Type B pancreatic cell (in vitro differentiated cells): Measurements from ENCODE around the gene SETD7. TPM values are rescaled to one million over a fixed set of nuclear protein-coding genes. Genes with fewer than 3 reads are reported as not detected.

Experiments
- DNase-seq: peaks from one replicate; pipeline ENCODE4 v3.0.0; 2021; ENCODE audit warnings: mixed read lengths; ENCODE audit not compliant: unreplicated experiment; ENCODE audit errors: extremely low spot score
- H3K27ac Mint-ChIP-seq: 2 replicates; pipeline ENCODE4 v1.8.0; 2021; ENCODE audit warnings: mild to moderate bottlenecking, mixed read lengths
- H3K27me3 Mint-ChIP-seq: 2 replicates; pipeline ENCODE4 v1.8.0; 2021; ENCODE audit warnings: mixed read lengths
- H3K36me3 Mint-ChIP-seq: 2 replicates; pipeline ENCODE4 v1.8.0; 2021; ENCODE audit warnings: mixed read lengths
- H3K4me1 Mint-ChIP-seq: one replicate; pipeline ENCODE4 v1.8.0; 2021; ENCODE audit warnings: mixed read lengths; ENCODE audit not compliant: unreplicated experiment
- H3K4me3 Mint-ChIP-seq: 2 replicates; pipeline ENCODE4 v1.8.0; 2021; ENCODE audit warnings: mild to moderate bottlenecking, mixed read lengths
- H3K9me3 Mint-ChIP-seq: 2 replicates; pipeline ENCODE4 v1.8.0; 2021; ENCODE audit warnings: mixed read lengths
- CTCF ChIP-seq: fragments of 200-600 bp; sonication (generic); conservative IDR thresholded peaks from 2 replicates; pipeline ENCODE4 v1.5.0; 2021; ENCODE audit warnings: antibody characterized with exemption, mild to moderate bottlenecking
- total RNA-seq: library from RNA; stranded (reverse); gene quantifications from 2 replicates; pipeline ENCODE4 v1.2.1, GENCODE V29; 2021; ENCODE audit warnings: low replicate concordance

SETD7 gene
- total RNA-seq, 1 donor from 2014 or later: 17.0 TPM

GRCh38 chr4:139460565-139460964 is 95.5 kb downstream of the SETD7 start:
- Mint-ChIP-seq H3K4me1 (peaks cover 30% of the 10 kb centered on the region), H3K27me3 (no peaks in the 10 kb centered on the region), H3K27ac (no peak overlapping the region), H3K9me3 (no peaks in the 10 kb centered on the region), H3K4me3 (no peak overlapping the region), H3K36me3 (peaks cover 9% of the 10 kb centered on the region)
- DNase-seq: no peak
- no peak for TF ChIP-seq CTCF

GRCh38 chr4:139458999-139459398 is 97.0 kb downstream of the SETD7 start:
- Mint-ChIP-seq H3K4me3 (peak overlapping the region; percentile 18), H3K27me3 (no peaks in the 10 kb centered on the region), H3K27ac (peak overlapping the region; percentile 17), H3K9me3 (no peaks in the 10 kb centered on the region), H3K36me3 (peaks cover 9% of the 10 kb centered on the region), H3K4me1 (peaks cover 44% of the 10 kb centered on the region)
- DNase-seq: no peak
- no peak for TF ChIP-seq CTCF

- Mint-ChIP-seq H3K4me1 (peaks cover 44% of the 10 kb centered on the region), H3K36me3 (peaks cover 9% of the 10 kb centered on the region), H3K4me3 (peak overlapping the region; percentile 47), H3K27ac (peak overlapping the region; percentile 17), H3K27me3 (no peaks in the 10 kb centered on the region), H3K9me3 (no peaks in the 10 kb centered on the region)
- TF ChIP-seq CTCF: no peak
- DNase-seq: no peak
These were observed 97.5 kb downstream of the SETD7 start for GRCh38 chr4:139458543-139458942.

GRCh38 chr4:139457318-139457717 is 98.7 kb downstream of the SETD7 start:
- no peak for DNase-seq
- TF ChIP-seq CTCF: no peak
- Mint-ChIP-seq H3K36me3 (peaks cover 9% of the 10 kb centered on the region), H3K9me3 (no peaks in the 10 kb centered on the region), H3K4me3 (peak overlapping the region; percentile 63), H3K27me3 (no peaks in the 10 kb centered on the region), H3K4me1 (peaks cover 51% of the 10 kb centered on the region), H3K27ac (peak overlapping the region; percentile 41)

- Mint-ChIP-seq H3K27me3 (no peaks in the 10 kb centered on the region), H3K4me3 (peak overlapping the region; percentile 98), H3K36me3 (peaks cover 10% of the 10 kb centered on the region), H3K4me1 (peaks cover 59% of the 10 kb centered on the region), H3K27ac (peak overlapping the region; percentile 99), H3K9me3 (no peaks in the 10 kb centered on the region)
- DNase-seq: no peak
- no peak for TF ChIP-seq CTCF
These were observed 100.9 kb downstream of the SETD7 start for GRCh38 chr4:139455126-139455538.
